Measurements from ENCODE around the gene MAPKAPK3.

MAPKAPK3 gene

DNA sequence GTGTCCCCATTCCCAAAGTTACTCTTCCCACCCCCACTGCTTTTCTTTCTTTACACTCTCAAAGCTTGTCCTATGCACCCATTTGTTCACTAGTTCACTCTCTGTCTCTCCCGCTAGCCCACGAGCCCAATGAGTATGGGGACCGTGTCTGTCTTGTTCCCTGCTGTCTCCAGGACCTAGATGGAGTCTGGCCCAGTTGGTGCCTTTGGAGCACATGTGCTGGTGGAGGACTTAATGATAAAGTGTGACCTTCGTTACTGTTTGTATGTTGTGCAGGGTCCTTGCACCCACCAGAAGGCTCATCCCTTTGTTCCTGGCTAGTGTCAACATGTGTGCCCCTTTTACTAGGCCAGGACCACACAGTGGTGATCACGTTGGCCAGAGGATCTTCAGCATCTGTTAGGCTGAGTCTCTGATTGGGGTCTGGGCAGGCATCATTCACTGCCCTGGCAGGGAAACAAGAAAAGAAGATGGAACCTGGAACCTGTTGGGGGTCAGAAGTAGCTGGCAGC is 12.8 kb upstream of the MAPKAPK3 start:
- Histone ChIP-seq H3K36me3 (ENCODE audit: control insufficient read depth, insufficient read depth, low read length) (peaks cover 2% of the 10 kb centered on the region; the same call in 1 of the 2 replicates), H3K4me3 (replicated peaks; ENCODE audit: low read depth, low read length) (no peak overlapping the region), H3K27me3 (replicated peaks; ENCODE audit: control insufficient read depth, insufficient read depth, low read length) (no peaks in the 10 kb centered on the region)
- no peak for DNase-seq (ENCODE audit: extremely low read depth, insufficient read length)
- TF ChIP-seq, protein P1, sequence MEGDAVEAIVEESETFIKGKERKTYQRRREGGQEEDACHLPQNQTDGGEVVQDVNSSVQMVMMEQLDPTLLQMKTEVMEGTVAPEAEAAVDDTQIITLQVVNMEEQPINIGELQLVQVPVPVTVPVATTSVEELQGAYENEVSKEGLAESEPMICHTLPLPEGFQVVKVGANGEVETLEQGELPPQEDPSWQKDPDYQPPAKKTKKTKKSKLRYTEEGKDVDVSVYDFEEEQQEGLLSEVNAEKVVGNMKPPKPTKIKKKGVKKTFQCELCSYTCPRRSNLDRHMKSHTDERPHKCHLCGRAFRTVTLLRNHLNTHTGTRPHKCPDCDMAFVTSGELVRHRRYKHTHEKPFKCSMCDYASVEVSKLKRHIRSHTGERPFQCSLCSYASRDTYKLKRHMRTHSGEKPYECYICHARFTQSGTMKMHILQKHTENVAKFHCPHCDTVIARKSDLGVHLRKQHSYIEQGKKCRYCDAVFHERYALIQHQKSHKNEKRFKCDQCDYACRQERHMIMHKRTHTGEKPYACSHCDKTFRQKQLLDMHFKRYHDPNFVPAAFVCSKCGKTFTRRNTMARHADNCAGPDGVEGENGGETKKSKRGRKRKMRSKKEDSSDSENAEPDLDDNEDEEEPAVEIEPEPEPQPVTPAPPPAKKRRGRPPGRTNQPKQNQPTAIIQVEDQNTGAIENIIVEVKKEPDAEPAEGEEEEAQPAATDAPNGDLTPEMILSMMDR (IDR thresholded peaks at IDR 0.05; ENCODE audit: insufficient read depth, low read length, poor library complexity, severe bottlenecking) = no peak

DNA sequence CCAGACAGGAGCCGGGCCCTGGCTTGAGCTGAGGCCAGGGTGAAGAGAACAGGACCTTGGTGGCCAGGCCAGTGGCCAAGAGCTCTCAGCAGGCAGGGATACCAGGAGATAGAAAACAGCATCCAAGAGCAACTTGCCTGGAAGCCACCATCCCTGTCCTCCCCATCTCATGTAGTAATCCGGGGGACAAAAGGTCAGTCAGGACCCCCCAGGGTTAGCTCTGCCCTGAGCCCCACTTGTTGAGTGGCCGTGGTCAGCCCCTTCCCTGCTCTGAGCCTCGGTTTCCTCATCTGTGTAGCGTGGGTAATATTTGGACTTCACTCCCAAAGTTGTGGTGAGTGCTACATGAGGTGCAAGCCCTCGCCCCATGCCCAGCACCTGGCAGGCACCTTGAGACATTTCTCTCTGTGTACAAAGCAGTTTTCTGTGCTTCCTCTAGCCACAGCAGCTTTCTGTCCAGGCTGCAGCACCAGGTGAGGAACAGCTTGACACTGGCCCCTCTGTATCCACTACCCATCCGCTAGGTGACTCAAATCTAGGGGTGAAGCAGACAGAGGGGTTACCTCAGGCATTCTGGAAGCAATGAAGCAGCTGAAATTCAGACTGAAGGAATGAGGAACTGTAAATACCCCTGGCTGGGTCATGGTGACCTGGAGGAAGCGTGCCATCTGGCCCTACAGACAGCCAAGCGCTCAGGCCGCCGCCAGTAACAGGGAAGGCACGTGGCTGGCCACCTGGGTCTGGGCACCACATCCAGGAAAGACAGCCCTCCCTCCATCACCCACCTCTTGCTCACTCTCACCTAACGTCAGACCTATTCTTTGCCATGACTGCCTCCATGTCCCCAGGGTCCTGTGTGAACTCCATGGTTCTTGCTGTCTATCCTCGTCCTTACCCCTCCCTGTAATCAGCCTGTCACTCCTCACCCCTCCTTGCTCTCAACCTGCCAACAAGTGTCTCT is 12.0 kb upstream of the MAPKAPK3 start:
- no peak overlapping the region for H3K4me3 ChIP-seq (replicated peaks; ENCODE audit: low read depth, low read length)
- no peaks in the 10 kb centered on the region for H3K27me3 ChIP-seq (replicated peaks; ENCODE audit: control insufficient read depth, insufficient read depth, low read length)
- H3K36me3 ChIP-seq (ENCODE audit: control insufficient read depth, insufficient read depth, low read length) = peaks cover 2% of the 10 kb centered on the region; the same call in 1 of the 2 replicates
- TF ChIP-seq, protein P1 (IDR thresholded peaks at IDR 0.05; ENCODE audit: insufficient read depth, low read length, poor library complexity, severe bottlenecking) = no peak
- DNase-seq (ENCODE audit: extremely low read depth, insufficient read length) = no peak

DNA sequence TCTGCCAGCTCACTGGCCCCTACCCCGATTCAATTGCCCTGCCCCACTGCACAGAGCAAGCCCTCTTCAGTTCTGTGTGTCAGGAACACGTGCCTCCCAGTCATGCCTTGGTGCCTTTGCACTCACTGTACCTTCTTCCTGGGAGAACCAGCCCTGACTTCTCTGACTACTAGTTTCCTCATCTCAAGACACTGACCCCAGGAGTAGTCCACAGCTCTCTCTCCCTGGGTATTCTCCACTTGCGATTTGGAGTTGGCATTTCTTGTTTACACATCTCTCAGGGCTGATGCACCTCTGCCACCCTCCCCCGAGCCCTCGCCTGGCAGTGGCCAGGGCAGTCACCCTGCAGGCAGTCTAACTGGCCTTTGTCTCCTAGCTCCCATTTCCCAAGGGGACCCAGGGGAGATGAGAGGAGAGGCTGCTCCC is 11.0 kb upstream of the MAPKAPK3 start:
- Histone ChIP-seq H3K4me3 (replicated peaks; ENCODE audit: low read depth, low read length) (no peak overlapping the region), H3K27me3 (replicated peaks; ENCODE audit: control insufficient read depth, insufficient read depth, low read length) (no peaks in the 10 kb centered on the region), H3K36me3 (ENCODE audit: control insufficient read depth, insufficient read depth, low read length) (peaks cover 2% of the 10 kb centered on the region; the same call in 1 of the 2 replicates)
- no peak for DNase-seq (ENCODE audit: extremely low read depth, insufficient read length)
- TF ChIP-seq, protein P1 (IDR thresholded peaks at IDR 0.05; ENCODE audit: insufficient read depth, low read length, poor library complexity, severe bottlenecking) = no peak

DNA sequence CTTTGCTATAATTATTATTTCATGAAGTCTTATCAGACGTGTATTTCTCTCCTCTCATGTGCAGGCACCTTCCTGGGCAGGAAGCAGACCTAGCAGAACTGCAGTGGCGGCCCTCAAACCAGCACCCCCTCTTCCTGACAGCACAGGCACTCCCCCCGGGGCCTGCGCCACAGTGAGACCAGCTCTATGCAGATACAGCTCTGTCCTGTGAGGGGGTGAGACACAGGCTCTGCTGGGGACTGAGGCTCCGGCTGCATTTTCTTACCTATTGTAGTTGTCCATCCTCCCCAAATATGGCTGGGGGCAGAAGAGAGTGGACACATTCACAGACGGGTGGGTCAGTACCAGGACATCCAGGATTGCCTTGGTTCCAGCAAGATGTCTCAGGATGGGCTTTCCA is 10.4 kb upstream of the MAPKAPK3 start:
- no peak for DNase-seq (ENCODE audit: extremely low read depth, insufficient read length)
- Histone ChIP-seq H3K4me3 (replicated peaks; ENCODE audit: low read depth, low read length) (no peak overlapping the region), H3K36me3 (ENCODE audit: control insufficient read depth, insufficient read depth, low read length) (peaks cover 2% of the 10 kb centered on the region; the same call in 1 of the 2 replicates), H3K27me3 (replicated peaks; ENCODE audit: control insufficient read depth, insufficient read depth, low read length) (no peaks in the 10 kb centered on the region)
- TF ChIP-seq, protein P1 (IDR thresholded peaks at IDR 0.05; ENCODE audit: insufficient read depth, low read length, poor library complexity, severe bottlenecking) = no peak

DNA sequence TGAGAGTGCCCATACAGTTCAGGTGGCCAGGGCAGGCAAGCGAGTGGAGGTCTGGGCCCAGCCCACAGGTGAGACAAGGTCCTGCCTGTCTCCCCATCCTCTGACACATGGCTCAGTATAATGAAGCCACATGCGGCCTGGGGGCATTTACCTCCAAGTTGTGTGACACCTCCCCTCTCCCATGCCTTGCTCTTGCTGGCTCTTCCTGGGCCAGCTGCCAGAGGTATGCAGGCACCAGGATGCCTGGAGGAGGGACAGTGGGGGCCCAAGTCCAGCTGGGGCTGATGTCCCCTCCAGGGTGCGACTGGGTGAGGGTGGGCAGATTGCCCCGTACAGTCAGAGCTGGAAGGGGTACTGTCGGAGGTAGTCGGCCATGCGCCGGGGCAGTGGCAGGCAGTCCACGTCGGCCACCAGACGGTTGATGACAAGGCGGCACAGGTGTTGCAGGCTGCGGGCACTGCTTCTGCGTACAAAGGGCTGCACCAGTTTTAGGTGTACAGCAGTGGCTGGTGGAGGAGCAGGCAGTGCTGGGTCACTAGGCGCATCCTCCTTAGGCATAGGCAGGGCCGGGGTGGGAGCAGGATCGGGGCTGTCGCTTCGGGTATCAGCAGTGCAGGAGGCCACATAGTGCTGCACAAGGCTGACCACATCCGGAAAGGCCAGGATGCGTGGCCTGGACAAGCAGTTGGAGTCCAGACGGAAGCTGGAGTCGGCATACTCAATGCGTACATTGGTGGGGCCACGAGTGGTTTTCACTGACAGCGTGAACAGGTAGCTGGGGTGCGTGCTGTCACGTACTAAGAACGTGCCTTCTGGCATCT is 9.5 kb upstream of the MAPKAPK3 start:
- no peaks in the 10 kb centered on the region for H3K27me3 ChIP-seq (replicated peaks; ENCODE audit: control insufficient read depth, insufficient read depth, low read length)
- DNase-seq (ENCODE audit: extremely low read depth, insufficient read length) = no peak
- H3K36me3 ChIP-seq (ENCODE audit: control insufficient read depth, insufficient read depth, low read length) = peaks cover 2% of the 10 kb centered on the region; the same call in 1 of the 2 replicates
- H3K4me3 ChIP-seq (replicated peaks; ENCODE audit: low read depth, low read length) = no peak overlapping the region
- TF ChIP-seq, protein P1 (IDR thresholded peaks at IDR 0.05; ENCODE audit: insufficient read depth, low read length, poor library complexity, severe bottlenecking) = no peak
